Measurements from ENCODE around the gene HS1BP3.

HS1BP3 gene

DNA sequence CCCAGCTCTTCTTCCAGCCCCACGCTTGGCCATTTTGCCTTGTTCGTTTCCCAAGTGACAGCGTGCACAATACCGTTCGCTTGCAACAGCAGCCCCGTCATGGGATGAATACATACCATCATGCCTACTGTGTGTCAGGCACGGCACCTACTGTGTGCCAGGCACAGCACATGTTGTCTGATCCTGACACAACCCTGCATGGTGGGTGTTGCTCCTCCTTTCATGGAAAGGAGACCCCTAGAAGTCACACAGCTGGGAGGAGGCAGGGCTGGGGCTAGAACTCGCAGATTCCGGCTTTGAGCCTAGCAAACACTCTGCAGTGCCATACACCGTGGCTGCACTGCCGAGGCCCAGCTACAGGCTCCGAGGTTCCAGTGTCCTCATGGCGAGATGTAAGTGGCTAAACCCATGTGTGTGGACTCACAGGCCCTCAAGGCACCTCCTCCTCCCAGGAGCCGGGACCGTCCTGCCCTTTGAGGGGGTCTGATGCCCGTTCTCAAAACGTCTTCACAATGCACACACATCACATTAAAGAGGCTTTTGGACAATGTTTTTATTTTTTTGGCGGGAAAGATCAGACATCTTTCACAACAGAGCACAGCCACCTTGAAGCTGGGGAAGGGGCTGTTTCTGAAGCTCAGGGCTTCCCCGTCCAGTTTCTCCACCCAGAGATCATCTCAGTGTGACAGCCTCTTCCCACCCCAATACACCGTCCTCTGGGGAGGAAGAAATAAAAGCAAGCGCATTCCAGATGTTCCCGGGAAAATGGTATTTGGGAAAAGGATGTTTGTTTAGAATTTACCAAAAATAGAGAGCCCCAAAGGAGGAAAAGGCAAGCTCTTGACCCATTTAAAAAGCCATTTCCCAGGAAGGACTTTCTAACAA lies 64.9 kb downstream of the HS1BP3 start:
- no peak for DNase-seq (ENCODE audit: low spot score)

DNA sequence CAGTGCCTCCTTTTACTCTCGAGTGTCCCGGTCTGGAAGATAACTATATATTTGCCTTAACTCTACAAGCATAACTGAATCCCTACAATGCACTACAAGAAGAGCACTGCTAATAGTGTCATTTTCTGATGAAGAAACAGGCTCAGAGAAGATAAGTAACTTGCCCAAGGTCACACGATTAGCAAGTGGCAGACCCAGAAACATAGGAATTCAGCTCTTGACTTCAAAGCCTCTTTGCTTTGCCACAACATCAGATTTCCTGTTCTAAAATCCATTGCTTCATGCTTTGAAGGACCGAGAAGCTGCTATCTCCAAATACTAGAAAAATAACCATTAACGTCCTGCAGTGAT lies 65.6 kb downstream of the HS1BP3 start:
- DNase-seq (ENCODE audit: low spot score), result no peak

DNA sequence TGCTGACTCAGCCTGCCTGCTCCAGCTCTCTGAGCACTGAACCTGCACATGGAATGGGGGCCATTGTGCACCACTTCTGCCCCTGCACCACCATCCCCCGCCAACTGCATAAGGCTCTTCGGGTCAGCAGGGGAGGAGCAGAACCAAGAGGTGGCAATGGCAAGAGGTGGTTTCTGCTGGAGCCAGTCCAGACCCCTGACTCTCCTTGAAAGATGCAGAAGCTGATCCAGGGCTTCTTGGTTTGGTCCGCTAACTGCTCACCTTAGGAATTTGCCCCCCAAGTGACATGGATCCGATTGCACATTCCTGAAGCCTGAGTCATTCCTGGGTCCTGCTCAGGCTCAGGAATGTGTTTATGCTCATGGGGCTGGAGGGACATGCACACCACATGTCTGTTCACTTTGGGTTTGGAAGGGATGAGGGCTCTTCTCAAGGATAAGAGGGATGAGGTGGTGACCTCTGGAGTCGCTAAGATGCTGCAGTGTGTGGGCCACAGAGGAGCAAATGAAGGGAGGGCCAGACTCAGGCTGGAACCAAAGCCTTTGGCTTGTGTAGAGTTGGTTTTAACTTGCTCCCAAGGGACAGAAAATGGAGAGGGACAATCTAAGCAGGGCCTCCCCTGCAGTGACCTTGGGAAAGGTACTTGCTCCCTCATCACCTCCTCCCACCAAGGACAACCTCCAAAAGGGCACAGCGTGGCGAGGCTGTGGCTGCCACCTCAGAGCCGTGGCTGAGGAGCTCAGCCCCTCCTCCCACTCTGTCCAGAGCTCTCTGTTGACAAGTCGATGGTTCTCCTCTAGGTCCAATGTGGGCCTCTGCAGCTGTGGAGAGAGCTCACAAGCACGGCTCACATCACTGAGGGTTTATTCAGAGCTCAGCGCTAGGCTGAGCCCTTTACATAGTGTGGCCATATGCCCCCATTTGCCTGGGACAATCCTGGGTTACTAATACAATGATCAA lies 66.2 kb downstream of the HS1BP3 start:
- peak; percentile 99 for DNase-seq (ENCODE audit: low spot score)

DNA sequence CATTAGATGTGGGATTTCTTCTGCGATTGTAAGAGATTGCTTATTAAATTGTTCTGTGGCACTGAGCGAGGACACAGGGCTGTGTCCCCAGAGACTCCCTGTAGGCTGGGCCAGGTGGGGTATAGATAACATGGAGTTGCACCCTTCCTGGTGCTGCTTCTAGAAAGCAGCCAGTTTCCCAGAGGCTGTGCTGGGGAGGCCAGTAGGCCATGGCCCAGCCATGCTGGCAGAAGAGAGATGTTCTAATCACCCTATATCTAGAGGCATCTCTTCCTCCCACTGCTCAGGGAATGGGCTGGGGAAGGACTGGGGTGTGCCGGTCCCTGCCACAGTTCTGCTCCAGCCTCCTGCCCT lies 66.9 kb downstream of the HS1BP3 start:
- no peak for DNase-seq (ENCODE audit: low spot score)

DNA sequence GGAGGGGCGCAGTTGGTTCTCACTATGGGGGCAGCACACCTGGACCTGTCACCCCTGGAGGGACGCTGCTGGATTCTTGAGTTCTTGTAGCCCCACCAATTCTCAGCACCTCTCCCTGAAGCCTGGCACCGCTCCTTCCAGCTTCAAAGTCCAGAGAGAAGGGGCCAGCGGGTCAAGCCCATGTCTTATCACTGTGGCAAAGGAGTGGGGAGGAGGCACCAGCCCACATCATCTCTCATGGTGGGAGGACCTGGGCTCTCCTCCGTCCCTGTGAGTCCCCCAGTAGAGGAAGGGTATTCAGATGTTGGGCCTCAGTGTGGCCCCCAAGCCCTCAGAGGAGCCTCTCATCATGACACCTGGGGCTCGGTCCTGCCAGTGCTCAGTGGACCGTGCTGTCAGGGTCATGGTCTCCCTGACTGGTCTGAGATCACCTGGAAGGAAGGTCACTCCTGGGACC lies 67.4 kb downstream of the HS1BP3 start:
- peak; percentile 27 for DNase-seq (ENCODE audit: low spot score)

DNA sequence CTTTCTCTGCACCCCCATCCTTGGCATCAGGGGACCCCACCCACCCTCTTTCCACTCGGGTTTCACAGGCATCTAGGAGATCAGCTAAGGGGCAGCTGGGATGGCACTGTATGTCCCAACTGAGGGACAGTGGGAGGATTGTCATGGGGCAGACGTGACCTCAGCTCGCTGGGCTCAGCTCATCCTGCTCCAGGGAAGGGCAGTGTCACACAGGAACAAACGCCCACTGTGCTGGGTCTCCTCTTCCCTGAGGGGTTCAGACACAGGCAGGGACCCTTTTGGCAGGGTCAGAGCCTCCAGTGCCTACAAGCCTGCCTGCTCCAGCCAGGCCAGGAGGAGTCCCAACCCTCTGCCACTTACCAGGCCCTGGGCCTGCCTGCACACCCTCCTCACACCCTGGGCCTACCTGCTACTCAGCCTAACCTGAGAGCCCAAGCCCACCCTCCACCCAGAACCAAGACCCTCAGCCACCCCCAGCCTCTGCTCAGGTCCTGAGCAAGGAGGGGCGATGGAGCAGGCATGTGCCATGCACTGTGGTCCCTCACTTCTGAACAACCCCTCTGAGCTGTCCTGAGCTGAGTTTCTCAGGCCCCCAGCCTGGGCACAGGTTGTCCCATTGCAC lies 68.2 kb downstream of the HS1BP3 start:
- DNase-seq (ENCODE audit: low spot score), result no peak

DNA sequence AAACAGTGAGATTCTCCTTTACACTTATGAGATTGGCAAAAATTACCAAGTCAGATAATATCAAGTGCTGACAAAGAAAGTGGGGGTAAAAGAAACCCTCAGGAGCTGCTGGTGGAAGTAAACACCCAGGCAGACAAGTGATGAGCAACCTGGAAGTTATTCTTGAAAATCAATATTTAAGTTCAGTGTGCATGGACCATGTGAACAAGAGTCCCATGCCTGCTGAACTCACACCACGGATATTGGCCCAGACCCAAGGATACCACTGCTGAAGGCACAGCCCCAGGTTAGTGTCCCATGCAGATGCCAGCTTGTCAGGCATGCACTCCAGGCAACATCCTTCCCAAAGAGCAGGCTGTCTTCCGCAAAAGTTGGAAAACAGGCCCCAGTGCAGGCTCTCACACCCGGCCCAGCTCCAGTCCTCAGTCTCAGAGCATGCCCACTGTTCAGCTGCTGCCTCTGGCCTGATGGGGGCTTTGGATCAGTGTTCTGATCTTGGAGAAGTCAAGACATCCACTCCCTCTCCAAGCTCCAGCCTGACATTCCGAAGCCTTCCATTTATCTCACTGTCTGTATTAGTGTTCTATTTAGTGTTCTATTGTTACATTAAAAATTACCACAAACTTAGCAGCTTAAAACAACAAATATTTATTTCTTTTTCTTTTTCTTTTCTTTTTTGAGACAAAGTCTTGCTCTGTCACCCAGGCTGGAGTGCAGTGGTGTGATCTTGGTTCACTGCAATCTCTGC lies 70.0 kb downstream of the HS1BP3 start:
- DNase-seq (ENCODE audit: low spot score), result peak; percentile 94

DNA sequence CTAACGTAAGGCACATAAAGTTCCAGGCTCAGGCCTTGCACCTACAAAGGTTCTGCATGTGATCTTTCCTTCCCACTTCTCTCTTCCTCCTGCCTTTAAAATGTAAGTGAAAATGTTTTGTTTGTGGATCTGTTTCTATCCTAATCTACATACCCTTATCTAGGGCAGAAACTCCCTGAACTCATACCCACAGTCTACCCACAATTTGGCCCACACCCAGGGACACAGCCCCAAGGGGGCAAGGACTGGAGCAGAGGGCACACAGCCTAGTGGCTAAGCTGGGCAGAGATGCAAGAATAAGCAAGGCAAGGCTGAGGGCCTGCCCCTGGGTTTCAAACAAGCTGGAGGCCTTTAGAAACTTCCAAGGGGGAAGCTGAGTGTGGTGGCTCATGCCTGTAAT lies 71.0 kb downstream of the HS1BP3 start:
- no peak for DNase-seq (ENCODE audit: low spot score)

DNA sequence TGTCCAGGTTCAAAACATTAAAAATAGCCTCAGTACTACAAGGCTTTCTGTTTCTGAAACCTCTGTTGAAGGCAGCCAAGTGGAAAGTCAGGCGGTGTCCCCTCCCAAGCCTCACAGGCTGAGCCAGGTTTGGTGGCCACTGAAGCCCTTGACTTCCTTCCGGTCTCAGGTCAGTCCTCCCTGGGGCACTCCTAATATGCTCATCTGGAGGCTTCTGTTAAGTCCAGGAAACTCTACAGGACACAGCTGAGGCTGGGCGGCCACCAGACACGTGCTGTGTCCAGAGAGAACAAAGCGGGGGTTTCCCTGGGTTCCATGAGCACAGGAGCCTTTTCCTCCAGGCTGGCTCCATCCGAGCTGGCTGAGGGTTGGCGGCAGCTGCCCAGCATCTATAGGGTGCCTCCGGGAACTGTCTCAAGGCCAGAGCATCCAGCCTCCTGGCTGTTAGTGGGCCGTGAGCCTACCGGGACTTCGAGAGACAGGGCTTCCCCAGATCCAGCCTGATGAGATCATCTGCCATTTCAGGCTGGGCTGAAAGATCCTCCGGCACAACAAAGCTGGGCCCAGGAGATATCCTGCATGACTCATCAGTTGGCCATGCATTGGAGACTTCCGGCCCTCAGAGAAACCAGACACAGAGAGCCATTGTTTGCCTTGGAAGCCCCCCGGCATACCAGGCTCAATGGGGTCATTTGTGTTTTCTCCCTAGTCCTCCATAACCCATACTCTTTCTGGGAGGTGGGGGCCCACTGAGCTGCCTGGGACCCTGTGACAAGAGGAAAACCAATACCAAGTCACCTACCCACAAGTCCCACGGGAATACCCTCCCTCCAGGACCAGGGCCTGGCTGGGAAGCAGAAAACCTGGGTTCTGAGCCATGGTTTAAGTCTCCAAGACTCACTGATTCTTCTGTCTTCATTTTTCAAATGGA lies 71.7 kb downstream of the HS1BP3 start:
- DNase-seq (ENCODE audit: low spot score), result peak; percentile 99

DNA sequence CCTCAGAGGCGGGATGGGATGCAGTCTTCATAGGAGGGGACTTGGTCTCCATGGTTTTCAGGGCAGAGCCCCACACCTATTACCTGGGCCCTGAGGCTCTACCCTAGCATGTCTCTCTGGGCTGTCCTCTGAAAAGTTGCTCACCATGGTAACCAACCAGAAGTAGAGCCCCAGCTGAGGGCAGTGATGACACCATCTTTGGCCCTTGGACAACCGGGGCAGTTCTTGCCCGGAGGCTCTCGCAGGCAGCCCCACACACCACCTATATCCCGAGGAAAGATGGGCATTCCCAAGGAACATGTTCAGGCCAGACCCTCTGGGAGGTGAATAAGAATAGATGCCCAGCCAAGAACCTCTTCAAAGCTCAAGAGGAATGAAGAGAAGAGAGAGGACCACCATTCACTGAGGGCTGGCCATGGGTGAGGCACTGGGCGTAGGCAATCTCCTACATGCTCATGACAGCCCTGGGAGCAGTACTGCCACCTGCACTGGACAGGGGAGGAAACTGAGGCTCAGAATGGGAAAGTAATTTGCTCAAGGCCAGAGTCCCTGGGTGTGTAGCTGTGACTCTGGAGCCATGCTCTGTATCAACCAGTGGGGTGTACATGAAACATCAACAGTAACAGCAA lies 72.5 kb downstream of the HS1BP3 start:
- DNase-seq (ENCODE audit: low spot score), result no peak

DNA sequence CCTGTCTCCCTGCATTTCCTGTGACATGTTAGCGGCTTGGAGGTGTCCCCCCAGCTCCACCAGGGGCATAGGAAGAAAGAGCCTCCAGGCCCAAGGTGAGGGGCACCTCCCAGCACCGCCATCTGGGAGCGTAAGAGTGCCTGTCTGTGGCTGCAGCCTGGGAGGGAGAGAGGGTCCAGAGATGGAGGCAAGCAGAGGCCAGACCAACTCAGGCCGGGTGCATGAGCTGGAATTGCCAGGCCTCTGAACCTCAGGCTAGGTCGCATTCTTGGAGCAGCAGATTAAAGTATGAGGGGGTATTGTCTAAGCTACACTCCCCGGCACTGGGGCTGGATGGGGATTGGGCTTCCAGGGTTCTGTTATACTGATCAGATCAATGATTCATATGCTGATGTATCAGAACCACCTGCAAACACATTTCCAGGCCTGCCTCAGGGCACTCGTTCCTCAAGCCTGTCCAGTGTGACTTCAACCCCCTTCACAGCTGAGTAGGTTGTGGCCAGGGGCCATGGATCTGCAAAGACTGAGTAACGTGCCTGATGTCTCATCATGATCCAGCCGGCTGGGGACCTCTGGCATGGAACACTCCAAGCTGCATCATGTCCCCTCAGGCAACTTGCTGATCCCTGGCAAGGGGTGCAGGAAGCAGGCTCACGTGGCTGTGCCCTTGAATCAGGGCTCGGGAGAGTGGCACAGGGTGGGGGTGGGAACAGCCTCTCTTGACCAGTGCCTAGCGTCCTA lies 73.2 kb downstream of the HS1BP3 start:
- peak; percentile 100 for DNase-seq (ENCODE audit: low spot score)

DNA sequence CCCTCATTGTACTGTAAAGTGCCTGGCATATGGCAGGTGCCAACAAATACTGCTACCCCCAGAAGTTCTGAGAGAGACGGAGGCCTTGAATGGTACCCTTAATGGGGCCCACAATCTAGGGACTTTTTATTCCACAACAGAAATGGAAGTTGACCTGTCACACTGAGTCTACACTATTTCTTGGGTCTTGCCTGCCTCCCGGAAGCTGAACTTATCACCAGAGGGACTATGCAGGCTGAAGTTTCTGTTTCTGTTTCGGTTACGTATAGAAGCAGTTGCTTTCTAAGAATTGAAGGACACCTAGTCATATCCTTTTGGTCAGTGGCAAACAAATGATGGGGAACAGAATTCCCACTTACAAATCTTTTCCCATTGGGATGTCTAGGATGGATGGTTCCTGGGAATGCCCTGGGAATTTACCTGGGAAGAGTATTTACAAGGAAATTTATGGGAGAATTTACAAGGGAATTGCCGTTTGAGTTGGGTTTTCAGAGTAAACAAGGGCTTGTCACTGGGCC lies 74.2 kb downstream of the HS1BP3 start:
- peak; percentile 90 for DNase-seq (ENCODE audit: low spot score)

DNA sequence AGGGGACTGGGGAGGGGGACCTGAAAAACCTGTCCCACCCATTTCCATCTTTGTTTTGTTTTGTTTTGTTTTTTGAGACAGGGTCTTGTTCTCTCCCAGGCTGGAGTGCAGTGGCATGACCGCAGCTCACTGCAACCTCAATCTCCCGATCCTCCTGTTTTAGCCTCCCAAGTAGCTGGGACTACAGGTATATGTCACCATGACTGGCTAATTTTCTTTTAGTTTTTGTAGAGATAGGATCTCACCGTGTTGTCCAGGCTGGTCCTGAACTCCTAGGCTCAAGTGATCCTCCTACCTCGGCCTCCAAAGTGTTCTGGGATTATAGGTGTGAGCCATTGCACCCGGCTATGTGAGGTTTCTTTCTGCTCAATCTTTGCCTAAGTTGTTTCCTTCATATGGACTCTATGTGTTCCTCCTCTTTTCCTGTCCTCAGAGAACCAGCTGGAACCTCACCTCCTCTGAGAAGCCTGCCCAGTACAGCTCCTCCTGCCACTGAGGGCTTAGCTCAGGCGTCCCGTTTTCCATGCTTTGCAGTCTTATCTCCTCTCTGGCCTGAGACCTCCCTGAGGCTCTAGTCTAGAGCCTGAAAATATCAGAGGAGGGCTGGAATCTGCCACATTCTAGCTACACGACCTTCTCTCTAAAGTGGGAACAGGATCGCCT lies 74.8 kb downstream of the HS1BP3 start:
- DNase-seq (ENCODE audit: low spot score), result no peak

DNA sequence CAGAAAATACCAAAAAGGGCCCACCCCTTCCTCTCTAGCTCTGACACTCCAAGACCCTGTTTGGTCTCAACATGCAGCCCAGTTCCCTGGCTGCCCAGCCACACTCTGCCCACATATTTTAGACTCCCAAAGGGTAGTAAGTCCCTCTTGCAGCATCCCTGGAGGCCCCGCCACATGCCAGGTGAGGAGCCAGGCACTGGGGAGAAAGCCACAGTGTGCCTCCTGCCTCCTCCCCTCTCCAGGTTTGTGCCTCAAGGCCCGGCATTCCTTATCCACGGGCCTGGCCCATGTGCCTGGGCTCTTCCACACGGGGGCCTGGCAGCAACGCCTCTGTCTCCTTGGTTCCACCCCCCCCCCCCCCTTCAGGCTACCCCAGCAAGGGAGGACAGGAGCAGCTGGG lies 75.5 kb downstream of the HS1BP3 start:
- no peak for DNase-seq (ENCODE audit: low spot score)

DNA sequence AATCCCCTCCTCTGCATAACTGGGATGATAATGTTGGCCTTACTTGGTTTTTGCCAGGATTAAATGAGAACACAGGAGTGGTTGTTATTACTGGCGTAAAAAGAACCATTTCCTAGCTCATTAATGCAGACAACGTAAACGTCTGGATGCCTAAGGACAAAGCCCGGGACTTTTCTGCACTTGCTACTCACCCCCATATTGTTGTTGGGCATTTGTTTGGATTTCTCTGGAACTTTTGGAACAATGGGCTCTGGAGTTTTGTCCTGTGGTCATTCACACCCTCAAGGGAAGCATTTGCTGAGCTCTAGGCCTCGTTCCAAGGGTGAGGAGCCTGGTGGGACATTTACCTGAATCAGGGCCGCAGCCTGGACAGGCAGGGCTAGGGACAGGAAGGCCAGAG lies 76.0 kb downstream of the HS1BP3 start:
- no peak for DNase-seq (ENCODE audit: low spot score)

DNA sequence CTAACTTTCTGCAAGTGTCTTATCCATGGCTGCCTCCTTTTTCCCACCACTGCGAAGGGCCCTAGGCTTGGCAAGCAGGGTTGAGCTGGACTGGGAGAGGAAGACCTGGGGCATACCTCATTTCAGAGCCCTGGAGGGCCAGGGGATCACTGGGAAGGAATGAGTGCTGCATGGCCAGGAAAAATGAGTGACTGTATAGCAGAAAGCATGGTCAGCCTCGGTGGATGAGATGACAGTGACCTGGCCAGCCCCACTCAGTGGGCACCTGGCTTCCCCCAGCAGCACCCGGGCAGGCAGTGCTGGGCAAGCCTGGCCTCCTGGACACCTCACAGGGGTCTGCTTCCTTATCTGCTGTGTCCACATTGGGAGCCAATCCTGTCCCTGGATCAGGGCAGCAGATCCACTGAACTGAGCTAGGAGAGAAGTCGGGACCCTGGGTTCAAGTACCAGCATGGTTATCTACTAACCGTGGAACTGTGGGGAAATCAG lies 76.4 kb downstream of the HS1BP3 start:
- no peak for DNase-seq (ENCODE audit: low spot score)

DNA sequence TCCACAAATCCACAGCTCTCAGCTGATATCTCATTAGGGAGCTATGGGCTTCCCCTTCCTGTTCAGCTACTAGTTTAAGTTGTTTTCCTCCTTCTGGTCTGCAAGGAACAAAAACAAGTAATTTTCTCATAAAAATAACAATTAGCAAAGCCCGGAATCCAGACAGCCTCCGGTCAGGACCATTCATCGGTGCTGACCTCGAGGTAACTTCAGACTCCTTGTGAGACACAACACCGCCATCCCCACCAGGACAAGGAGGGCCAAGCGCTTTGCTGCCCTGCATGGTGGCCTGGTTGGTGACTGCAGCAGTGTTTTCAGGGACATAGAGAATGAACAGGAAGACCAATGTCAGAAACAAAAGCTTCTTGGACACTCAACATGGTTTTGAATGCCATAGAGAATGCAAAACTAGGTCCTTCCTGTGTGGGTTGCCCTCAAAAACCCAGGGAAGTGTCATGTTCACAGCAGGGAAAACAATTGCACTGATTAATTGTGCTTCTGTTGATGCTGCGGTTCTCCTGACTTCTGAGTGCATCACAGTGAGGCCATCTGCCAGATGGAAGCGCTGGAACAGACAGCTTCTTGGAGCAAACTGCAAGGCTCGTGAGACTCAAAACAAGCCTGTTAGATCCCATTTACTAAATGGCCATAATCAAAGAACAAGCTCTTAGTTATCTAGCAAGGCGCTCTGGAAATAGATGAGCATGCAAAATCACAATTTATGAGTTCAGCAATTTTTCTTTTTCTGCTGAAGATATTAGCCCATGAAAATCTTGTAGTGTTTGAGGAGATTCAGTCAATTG lies 77.1 kb downstream of the HS1BP3 start:
- DNase-seq (ENCODE audit: low spot score), result no peak

DNA sequence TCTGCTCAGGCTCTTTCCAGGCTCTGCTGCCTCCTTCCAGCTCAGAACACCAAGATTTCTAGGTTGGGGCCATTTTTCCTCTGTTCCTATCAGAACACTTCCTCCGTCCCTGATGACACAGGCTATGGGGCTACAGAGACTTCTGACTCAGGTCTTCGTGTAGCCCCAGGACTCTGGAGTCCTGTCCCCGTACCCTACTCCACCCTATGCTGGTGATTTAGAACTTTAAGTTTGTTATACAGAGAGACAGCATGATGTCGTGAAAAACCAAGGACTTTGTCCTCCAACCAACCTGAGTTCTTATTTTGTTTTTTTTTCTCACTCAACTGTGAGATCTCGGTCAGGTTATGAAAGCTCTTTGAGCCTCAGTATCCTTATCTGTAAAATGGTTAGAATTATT lies 78.7 kb downstream of the HS1BP3 start:
- no peak for DNase-seq (ENCODE audit: low spot score)

Data from kidney tubule cell (primary cell).